ENCODE data around the gene BMP8A.
A peak's percentile ranks its signal among the peaks of the same experiment; 100 is the strongest.
"Not testable (repeated sequence)": the region's sequence is repeated elsewhere in the genome, so short reads cannot be mapped to it uniquely, and the experiment has no call there.

Gene BMP8A

GRCh38 chr1:39525366-39526165 is 34.1 kb downstream of the BMP8A start:
- peak in 1 of 2 donors; percentile 40 for DNase-seq (ENCODE audit: extremely low read depth in 1 of 2, low read depth in 1 of 2)

GRCh38 chr1:39526466-39527189 is 35.2 kb downstream of the BMP8A start:
- DNase-seq (ENCODE audit: extremely low read depth in 1 of 2, low read depth in 1 of 2): no peak

DNA sequence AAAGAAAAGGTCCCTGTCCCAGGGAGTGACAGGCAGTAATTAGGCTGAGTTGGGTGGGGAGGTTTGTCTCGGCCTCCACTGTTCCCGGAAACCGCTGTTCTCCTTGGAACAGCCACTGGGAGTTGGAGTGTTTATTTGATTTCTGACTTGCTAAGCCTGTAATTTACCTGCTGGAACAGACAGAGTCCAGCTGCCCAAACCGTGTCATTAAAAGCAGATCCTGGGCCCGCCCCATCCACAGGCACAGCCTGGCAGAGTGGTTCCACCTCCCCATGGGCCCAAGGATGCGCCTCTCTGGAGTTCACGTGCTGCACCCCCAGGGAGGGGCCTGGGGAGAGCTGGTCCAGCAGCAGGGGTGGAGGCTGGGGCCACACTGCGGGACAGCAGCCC is 35.7 kb downstream of the BMP8A start:
- DNase-seq (ENCODE audit: extremely low read depth in 1 of 2, low read depth in 1 of 2): not testable (repeated sequence)

GRCh38 chr1:39528082-39528481 is 36.6 kb downstream of the BMP8A start:
- DNase-seq (ENCODE audit: extremely low read depth in 1 of 2, low read depth in 1 of 2): no peak

GRCh38 chr1:39529901-39530535 is 38.6 kb downstream of the BMP8A start:
- DNase-seq (ENCODE audit: extremely low read depth in 1 of 2, low read depth in 1 of 2): no peak

- no peak for DNase-seq (ENCODE audit: extremely low read depth in 1 of 2, low read depth in 1 of 2)
Measured at GRCh38 chr1:39531526-39531925, 40.1 kb downstream of the BMP8A start.

DNA sequence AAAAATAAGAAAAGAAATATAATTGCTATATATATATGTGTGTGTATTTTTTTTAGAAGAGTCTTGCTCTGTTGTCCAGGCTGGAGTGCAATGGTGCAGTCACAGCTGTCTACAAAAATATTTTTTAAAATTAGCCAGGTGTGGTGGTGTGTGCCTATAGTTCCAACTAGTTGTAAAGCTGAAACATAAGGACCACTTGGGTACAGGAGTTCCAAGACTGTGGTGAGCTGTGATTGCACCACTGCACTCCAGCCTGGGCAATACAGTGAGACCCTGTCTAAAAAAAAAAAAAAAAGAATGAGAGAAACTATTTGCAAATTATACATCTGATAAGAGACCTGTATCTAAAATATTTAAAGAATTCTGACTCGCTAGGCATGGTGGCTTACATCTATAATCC is 42.0 kb downstream of the BMP8A start:
- no peak for DNase-seq (ENCODE audit: extremely low read depth in 1 of 2, low read depth in 1 of 2)

DNA sequence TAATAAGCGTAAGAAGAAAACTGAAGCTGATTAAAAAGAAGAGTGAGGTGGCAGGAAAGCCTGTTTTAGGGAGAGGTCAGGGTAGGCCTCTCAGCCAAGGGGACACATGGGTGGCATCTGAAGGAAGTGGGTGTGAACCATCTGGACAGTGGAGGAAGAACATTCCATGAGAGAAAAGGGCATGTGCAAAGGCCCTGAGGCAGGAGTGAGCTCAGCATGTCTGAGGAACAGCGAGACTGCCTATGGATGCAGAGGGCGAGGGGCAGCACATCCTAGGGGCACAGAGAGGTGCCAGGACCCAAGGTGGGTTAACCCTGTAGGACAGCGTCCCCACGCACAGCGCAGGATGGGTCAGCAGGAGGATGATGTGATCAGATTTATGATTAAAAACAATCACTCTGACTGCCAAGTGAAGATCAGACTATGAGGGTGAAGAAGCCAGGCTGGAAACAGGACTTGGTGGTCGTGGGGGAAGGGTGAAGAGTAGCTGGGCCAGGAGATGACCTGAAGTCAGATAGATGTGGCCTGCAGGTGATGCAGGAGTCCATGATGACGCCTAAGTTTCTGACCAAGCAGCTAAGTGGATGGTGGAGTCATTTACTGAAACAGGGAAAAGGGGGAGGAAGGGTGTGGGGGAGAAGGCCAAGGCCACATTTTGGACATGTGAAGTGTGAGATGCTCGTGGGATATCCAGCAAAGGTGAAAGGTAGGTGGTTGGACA is 47.3 kb downstream of the BMP8A start:
- no peak for DNase-seq (ENCODE audit: extremely low read depth in 1 of 2, low read depth in 1 of 2)

DNA sequence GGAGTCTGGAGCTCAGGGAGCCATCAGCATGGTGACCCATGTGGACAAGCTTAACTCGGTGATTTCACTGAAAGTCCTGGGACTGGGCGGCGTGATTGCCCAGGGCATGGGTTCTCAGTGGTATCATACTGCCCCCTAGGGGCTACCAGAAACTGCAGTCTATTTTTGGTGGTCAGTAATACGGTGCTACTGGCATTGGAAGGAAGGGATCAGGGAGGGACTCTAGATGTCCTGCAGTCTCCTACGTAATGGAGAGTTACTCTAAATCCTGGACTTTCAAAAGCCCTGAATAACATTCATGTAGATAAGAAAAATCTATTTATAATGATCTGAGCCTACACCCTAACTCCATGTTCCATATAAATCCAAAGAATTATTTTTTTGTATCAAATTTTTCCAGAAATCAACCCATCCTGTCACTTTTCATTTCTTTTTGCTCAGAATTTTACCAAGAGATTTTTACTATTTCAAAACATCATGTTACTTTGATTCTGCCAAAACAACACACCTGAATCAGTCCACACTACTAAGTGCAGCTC is 47.9 kb downstream of the BMP8A start:
- DNase-seq (ENCODE audit: extremely low read depth in 1 of 2, low read depth in 1 of 2): no peak

DNA sequence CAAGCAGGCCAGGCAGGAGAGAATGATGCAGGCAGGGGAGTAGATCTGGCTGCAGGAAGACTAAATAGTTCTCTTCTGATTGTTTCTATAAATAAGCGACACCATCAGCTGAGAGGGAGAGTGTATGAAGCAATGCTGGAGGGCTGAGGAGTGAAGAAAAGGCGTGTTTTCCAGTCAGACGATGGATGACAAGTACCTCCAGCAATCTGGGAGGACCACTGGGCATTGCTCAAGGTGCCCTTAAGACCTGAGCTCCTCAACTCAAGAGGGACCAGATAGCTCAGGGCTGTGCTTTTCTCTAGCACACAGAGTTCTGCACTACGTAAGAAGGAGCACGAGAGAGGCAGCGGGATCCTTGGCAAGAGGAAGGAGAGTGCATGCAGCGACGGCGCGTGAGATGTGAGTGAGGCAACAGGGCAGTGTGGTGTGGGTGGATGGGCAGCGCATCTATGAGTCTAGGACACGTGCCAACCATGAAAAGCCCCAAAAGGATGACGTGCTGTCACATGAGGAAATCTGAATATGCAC is 49.1 kb downstream of the BMP8A start:
- no peak for DNase-seq (ENCODE audit: extremely low read depth in 1 of 2, low read depth in 1 of 2)

DNA sequence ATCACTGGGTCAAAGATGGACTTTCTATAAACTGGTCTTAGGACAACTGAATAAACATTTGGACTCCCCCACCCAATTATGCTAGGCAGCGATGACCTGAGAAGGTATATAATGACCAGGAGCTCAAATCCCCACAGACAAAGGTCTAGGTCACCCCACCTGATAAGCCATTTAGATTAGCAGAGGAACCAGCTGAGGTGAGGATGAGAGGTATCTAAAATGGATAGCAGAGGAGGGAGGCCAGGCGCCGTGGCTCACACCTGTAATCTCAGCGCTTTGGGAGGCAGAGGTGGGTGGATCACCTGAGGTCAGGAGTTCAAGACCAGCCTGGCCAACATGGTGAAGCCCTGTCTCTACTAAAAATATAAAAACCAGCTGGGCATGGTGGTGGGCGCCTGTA is 51.5 kb downstream of the BMP8A start:
- DNase-seq (ENCODE audit: extremely low read depth in 1 of 2, low read depth in 1 of 2): no peak

- DNase-seq (ENCODE audit: extremely low read depth in 1 of 2, low read depth in 1 of 2): no peak
Measured at GRCh38 chr1:39544327-39544726, 52.9 kb downstream of the BMP8A start.

- DNase-seq (ENCODE audit: extremely low read depth in 1 of 2, low read depth in 1 of 2): no peak
Measured at GRCh38 chr1:39545531-39545930, 54.1 kb downstream of the BMP8A start.

DNA sequence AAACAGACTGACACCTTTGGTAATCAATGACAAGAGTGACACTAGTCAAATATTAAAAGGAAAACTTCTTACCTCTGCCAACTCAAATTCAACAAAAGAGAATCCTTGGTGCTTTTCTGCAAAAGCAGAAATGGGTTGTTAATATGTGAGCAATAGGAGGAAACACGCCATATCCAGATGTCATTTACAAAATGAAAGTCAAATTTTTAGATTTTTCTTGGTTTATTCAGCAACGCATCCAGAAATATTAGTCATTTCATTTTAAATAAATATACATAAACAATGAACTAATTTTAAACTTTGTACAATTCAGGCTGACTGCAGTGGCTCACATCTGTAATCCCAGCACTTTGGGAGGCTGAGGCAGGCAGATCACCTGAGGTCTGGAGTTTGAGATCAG is 62.8 kb downstream of the BMP8A start:
- no peak for DNase-seq (ENCODE audit: extremely low read depth in 1 of 2, low read depth in 1 of 2)

DNA sequence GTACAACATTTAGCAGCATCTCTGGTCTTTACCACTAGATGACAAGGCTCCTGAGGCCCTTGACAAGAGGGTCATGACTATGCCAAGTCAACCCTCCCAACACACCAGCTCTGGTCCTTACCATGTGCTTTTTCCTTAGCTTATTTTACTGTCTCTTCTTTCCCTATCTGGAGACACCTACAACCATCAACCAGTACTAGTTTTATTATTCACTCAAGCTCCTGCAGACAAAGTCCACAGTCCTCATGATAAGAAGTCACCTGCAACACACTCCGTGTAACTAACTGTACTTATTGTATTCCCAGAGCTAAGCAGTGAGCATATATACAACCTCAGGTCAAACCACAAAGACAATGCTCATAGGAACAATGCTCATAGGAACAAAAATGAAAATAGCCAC is 69.8 kb downstream of the BMP8A start:
- DNase-seq (ENCODE audit: extremely low read depth in 1 of 2, low read depth in 1 of 2): no peak

DNA sequence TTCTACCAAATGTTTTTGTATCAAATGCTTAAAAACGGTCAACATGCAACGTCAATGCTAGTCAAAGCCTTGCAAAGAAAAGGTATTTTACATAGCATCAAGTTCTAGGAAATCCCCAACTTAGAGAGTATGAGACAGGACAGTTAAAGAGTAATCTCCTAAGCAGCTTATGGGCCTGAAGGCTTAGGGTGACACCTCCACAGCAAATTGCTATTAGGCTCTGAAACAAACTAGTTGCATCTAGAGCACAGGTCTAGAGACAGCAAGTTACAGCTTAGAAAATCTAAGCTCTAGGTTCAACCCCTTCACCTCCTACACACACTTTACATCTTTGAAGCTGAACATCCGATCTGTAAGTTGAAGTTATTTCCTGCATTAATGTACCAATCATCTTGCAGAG is 71.5 kb downstream of the BMP8A start:
- DNase-seq (ENCODE audit: extremely low read depth in 1 of 2, low read depth in 1 of 2): no peak

DNA sequence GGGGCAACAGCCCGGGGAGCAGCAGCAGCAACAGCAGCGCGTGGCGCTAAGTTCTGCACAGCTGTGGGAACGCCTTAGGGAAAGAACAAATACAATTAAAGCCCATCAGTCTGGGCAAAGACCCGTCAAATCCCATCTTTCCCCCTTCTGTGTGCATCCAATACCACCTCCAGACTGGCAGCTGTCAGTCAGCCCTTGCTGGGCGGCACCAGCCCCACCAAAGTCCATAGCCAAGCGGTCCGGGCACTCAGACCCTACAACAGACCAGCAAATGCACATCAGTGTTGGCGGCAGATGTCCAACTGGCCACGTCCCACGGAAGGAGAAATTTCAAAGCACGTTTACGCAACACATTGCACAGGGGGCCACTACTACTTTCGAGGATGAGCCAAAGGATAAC is 72.2 kb downstream of the BMP8A start:
- DNase-seq (ENCODE audit: extremely low read depth in 1 of 2, low read depth in 1 of 2): no peak

DNA sequence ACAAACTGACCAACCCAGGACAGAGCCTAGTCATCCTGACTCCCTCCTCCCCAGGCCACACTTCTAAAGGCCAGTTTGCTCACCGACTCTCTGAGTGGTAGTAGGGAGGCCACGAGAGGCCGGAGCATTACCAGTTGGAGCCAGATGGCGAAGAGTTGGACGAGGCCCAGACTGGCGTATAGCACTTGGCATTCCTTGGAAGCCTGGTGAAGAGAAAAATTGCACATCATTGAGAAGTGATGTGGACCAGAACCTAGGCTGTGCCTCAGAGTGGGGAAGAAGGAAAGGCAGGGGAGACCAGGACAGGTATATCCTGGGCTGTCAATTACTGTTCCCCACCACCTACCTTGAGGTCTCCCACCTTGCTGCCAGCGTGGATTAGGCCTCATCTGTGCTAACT is 72.9 kb downstream of the BMP8A start:
- no peak for DNase-seq (ENCODE audit: extremely low read depth in 1 of 2, low read depth in 1 of 2)

- DNase-seq (ENCODE audit: extremely low read depth in 1 of 2, low read depth in 1 of 2): no peak
Measured at GRCh38 chr1:39564941-39565340, 73.5 kb downstream of the BMP8A start.

DNA sequence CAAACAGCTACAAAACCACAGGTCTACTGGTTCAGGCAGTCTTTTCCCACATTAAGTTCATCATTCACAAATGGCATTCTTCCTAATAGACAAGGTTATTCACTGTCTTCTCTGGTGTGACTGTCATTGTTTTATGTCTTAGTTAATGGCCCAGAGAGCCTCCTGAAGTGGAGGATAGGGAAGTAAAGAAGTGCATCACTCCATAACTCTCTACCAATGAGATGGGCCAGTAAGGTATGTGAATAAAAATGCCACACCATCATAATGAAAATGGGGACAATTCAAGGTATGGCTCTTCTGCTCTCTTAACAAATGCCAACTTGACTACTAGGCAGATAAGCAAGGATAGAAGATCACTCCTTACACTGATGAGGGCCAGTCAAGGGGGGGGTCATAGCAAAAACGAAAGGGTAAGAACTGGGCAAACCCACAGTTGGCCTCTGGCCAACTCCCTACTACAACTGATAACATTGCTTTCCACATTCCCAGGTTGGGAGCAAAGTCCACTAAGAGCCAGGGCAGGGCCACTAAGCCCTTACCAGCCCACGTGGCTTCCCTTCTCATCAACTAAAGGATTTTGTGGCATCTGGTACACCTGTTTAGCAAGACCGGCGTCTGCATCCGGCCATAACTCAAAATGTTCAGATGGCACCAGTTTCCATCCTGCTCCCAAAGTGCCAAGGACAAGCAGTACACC is 75.2 kb downstream of the BMP8A start:
- DNase-seq (ENCODE audit: extremely low read depth in 1 of 2, low read depth in 1 of 2): no peak
